GM21423 (cell line): Measurements from ENCODE around the gene RAB1B.
"Not testable (repeated sequence)": the region's sequence is repeated elsewhere in the genome, so short reads cannot be mapped to it uniquely, and the experiment has no call there.

ENCODE experiments used
- ATAC-seq: cut with Tn5 transposase; IDR thresholded peaks from one replicate; pipeline ENCODE4 v1.9.1; 2021; ENCODE audit warnings: mild to moderate bottlenecking, moderate library complexity; ENCODE audit not compliant: unreplicated experiment

The RAB1B gene

GRCh38 chr11:66239511-66239910 lies 28.9 kb upstream of the RAB1B start:
- no peak for ATAC-seq

GRCh38 chr11:66239998-66240780 lies 28.2 kb upstream of the RAB1B start:
- ATAC-seq: no peak

GRCh38 chr11:66240781-66241136 lies 27.7 kb upstream of the RAB1B start:
- ATAC-seq: no peak

GRCh38 chr11:66242095-66242765 lies 26.2 kb upstream of the RAB1B start:
- ATAC-seq: no peak

DNA sequence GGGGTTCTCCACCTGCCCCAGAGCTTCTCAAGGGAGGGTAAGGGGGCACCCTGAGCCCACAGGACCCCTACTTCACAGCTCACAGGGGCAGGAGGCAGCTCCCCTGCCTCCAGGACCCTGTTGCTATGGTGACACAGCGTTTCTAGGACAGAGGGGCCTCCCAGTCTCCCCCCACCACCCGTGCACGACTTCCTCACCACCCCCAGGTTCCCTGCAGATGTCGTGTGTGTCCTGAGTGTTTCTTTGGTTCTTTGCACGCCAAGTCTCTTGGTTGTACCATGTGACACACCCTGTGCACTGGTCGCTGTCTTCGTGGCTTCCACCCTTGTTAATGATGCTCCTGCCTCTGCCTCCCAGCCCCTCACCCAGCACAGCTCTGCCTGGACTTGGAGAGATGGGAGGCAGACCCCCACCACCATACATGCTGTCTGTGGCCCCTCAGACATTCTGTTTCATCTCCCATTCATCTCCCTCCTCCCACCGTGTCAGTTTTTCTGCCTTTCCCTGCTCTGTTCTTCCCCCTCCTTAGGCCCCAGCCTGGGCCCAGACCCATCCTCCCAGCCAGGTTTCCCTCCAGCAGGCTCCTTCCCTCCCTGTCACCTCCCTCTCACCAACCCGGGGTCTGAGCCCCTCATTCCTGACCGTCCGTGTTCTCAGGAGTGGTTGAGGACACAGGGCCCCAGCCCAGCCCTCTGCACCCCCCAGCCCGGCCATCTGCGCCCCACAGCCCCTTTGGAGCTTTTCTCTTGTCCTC lies 24.5 kb upstream of the RAB1B start:
- ATAC-seq: no peak

- no peak for ATAC-seq
Measured at GRCh38 chr11:66247295-66247694, 21.1 kb upstream of the RAB1B start.

DNA sequence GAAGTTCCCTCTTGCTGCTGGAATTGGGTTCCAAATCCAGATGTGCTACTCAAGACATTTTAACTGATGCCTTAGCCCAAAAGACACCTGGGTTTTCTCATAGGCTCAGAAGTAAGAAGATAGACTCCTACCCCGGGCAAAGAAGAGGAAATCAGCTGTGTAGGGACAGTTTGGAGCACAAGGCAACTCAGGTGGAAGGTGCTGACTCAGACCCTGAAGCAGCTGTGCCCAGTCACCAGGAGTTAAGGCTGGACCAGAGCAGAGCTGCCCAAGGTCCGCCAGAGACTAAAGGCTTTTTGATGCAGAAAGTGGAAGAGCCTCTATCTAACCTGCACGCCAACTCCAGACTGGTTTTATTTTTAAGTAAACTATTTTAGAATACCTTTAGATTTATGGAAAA lies 20.6 kb upstream of the RAB1B start:
- no peak for ATAC-seq

GRCh38 chr11:66248903-66249302 lies 19.5 kb upstream of the RAB1B start:
- ATAC-seq: no peak

- ATAC-seq: no peak
Measured at GRCh38 chr11:66251809-66252208, 16.6 kb upstream of the RAB1B start.

DNA sequence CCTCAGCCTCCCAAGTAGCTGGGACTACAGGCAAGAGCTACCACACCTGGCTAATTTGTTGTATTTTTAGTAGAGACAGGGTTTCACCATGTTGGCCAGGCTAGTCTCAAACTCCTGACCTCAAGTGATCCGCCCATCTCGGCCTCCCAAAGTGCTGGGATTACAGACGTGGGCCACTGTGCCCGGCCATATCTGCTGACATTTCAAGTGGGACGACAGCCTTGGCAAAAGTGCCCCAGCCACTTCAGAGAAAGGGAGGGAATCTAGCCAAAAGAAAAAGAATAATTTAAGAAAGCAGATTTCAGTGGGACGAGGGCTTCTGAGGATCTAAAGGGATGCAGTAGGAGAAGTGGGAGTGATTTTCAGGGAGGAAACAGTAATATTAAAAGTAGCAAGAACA lies 15.4 kb upstream of the RAB1B start:
- not testable (repeated sequence) for ATAC-seq

- no peak for ATAC-seq
Measured at GRCh38 chr11:66258473-66258893, 10.0 kb upstream of the RAB1B start.

DNA sequence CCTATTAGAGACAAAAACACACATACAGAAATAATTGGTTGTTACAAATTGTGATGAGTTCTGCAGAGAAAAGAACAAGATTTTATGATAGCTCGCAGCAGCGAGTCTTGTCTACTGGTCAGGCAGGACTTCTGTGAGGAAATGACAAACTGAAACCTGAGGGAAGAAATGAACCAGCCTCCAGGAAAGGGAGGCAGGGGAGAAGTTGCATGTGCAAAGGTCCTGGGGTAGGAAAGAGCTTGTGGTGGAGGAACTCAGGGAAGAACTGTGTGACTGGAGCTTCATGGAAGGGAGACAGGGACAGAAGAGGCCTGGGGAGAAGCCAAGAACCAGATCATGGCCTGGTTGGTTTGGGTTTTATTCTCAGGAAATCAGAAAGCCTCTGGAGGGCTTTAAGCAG lies 9.2 kb upstream of the RAB1B start:
- no peak for ATAC-seq

- no peak for ATAC-seq
Measured at GRCh38 chr11:66259956-66260355, 8.5 kb upstream of the RAB1B start.

GRCh38 chr11:66261578-66261977 lies 6.9 kb upstream of the RAB1B start:
- ATAC-seq: no peak

DNA sequence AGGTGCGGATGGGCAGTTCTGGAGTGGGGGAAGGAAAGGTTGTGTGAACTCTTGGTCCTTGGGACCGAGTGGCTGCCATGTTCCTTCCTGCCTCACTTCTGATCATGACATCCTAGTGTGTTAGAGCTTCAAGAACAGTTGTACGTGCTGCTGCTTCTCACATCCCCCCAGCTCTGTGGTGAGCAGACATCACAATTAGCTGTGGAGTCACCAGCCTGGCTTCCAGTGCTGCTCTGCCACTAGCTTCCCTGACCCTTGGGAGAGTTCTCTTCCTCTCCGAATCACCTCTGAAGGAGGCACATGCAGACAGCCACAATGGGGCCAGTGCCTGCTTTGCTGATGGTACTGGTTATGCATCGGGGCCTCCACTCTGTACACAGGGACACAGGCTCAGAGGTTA lies 6.2 kb upstream of the RAB1B start:
- no peak for ATAC-seq

- no peak for ATAC-seq
Measured at GRCh38 chr11:66262696-66263095, 5.7 kb upstream of the RAB1B start.

GRCh38 chr11:66263231-66263630 lies 5.2 kb upstream of the RAB1B start:
- ATAC-seq: no peak

- ATAC-seq: no peak
Measured at GRCh38 chr11:66263785-66264184, 4.7 kb upstream of the RAB1B start.

- no peak for ATAC-seq
Measured at GRCh38 chr11:66264383-66264782, 4.1 kb upstream of the RAB1B start.

GRCh38 chr11:66264914-66265313 lies 3.5 kb upstream of the RAB1B start:
- ATAC-seq: no peak

GRCh38 chr11:66265531-66266377 lies 2.7 kb upstream of the RAB1B start:
- ATAC-seq: no peak
